WTC11 (cell line): ENCODE results near the gene FBXO9.

Experiments
- ATF2 ChIP-seq: sonication (generic); formaldehyde crosslinking; IDR thresholded peaks from 2 replicates; pipeline ENCODE4 v1.8.1; 2022; ENCODE audit warnings: low read depth, missing genetic modification reagents, borderline replicate concordance
- CBFB ChIP-seq: sonication (generic); formaldehyde crosslinking; IDR thresholded peaks from 2 replicates; pipeline ENCODE4 v1.8.1; 2022; ENCODE audit warnings: mild to moderate bottlenecking, low read depth, missing genetic modification reagents
- CTCF ChIP-seq: fragments of 200-600 bp; IDR thresholded peaks from 2 replicates; pipeline ENCODE4 v1.8.0; 2022; ENCODE audit warnings: antibody characterized with exemption
- GABPB1 ChIP-seq: sonication (generic); formaldehyde crosslinking; IDR thresholded peaks from 2 replicates; pipeline ENCODE4 v1.8.1; 2023; ENCODE audit warnings: mild to moderate bottlenecking, missing genetic modification reagents
- HMGXB4 ChIP-seq: sonication (generic); formaldehyde crosslinking; IDR thresholded peaks from 2 replicates; pipeline ENCODE4 v1.8.1; 2023; ENCODE audit warnings: mild to moderate bottlenecking, moderate library complexity, missing genetic modification reagents
- MAX ChIP-seq: sonication (generic); formaldehyde crosslinking; IDR thresholded peaks from 2 replicates; pipeline ENCODE4 v1.8.0; 2022; ENCODE audit warnings: mild to moderate bottlenecking, missing genetic modification reagents
- MLX ChIP-seq: sonication (generic); formaldehyde crosslinking; IDR thresholded peaks from 2 replicates; pipeline ENCODE4 v1.8.1; 2023; ENCODE audit warnings: mild to moderate bottlenecking, missing genetic modification reagents, moderate library complexity
- NFE2L1 ChIP-seq: sonication (generic); formaldehyde crosslinking; IDR thresholded peaks from 2 replicates; pipeline ENCODE4 v1.8.1; 2023; ENCODE audit warnings: missing genetic modification reagents
- PRRX2 ChIP-seq: fragments of 250-450 bp; sonication (Bioruptor Pico); IDR thresholded peaks from 2 replicates; pipeline ENCODE4 v1.8.0; 2021; ENCODE audit warnings: mild to moderate bottlenecking
- RELA ChIP-seq: sonication (generic); formaldehyde crosslinking; IDR thresholded peaks from 2 replicates; pipeline ENCODE4 v1.8.1; 2022; ENCODE audit warnings: missing genetic modification reagents, mild to moderate bottlenecking, borderline replicate concordance
- TP53 ChIP-seq: sonication (generic); formaldehyde crosslinking; IDR thresholded peaks from 2 replicates; pipeline ENCODE4 v1.8.1; 2023; ENCODE audit warnings: mild to moderate bottlenecking, missing genetic modification reagents
- USF2 ChIP-seq: sonication (generic); formaldehyde crosslinking; IDR thresholded peaks from 2 replicates; pipeline ENCODE4 v1.8.1; 2023; ENCODE audit warnings: mild to moderate bottlenecking, missing genetic modification reagents, moderate library complexity

GRCh38 chr6:53080813-53081212 is 15.6 kb downstream of the FBXO9 start:
- TF ChIP-seq NFE2L1 (CRISPR knock-in tag) (no peak), CBFB (no peak), CTCF (no peak), MAX (no peak), GABPB1 (no peak), HMGXB4 (CRISPR knock-in tag) (no peak), ATF2 (CRISPR knock-in tag) (no peak), USF2 (no peak), RELA (no peak), PRRX2 (CRISPR knock-in tag) (no peak), TP53 (CRISPR knock-in tag) (no peak), MLX (CRISPR knock-in tag) (no peak)
